ENCODE measurements around the gene SMCP.

The SMCP gene

GRCh38 chr1:152932170-152932811 lies 54.2 kb downstream of the SMCP start:
- DNase-seq, result no peak
- in situ Hi-C loops (cut with MboI; ENCODE audit: low pct_unique_long_range_greater_than_20kb, low sequenced_read_pairs), result no loop called here

DNA sequence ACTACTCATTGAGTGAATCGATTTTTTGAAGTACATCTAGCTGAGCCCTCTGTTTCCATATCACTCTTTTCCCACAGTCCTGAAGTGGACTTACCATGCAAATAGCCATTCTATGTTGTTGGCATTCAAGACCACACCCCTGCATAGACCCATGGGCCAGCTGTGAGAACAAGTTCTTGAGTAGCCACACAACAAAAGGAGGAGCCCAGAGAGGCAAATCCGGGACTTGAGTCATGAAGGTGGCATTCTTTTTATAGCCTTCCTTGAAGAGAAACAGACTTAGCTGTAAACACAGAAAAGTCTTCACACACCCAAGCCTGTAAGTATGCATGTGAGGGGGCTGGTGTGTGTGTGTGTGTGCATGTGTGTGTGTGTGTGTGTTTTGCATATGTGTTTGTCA lies 55.1 kb downstream of the SMCP start:
- no peak for DNase-seq
- in situ Hi-C loops (cut with MboI; ENCODE audit: low pct_unique_long_range_greater_than_20kb, low sequenced_read_pairs), result no loop called here

Data from KBM-7 (cell line).